D721Med (cell line): ENCODE results near the gene DPH2.

ENCODE experiments used
- DNase-seq: peaks from one replicate; pipeline ENCODE4 v3.0.0; 2011; ENCODE audit warnings: low spot score; ENCODE audit not compliant: insufficient read length
- FAIRE-seq: peaks from 2 replicates; lab custom pipeline; 2011; peaks lifted over from hg19 to GRCh38; lab: Jason Lieb, UNC
- CTCF ChIP-seq: IDR thresholded peaks from 2 replicates; pipeline ENCODE4 v1.5.1; 2012; ENCODE audit warnings: mild to moderate bottlenecking, control low read depth; ENCODE audit not compliant: insufficient read depth; ENCODE audit errors: missing control alignments

DPH2 gene

GRCh38 chr1:43969416-43969745 is 429 bp upstream of the DPH2 start:
- no peak for FAIRE-seq
- DNase-seq: no peak
- TF ChIP-seq CTCF: no peak

- no peak for DNase-seq
- no peak for TF ChIP-seq CTCF
- FAIRE-seq: no peak
Observed at GRCh38 chr1:43970502-43970901, 692 bp downstream of the DPH2 start.

- FAIRE-seq (no peak), DNase-seq (no peak)
- no peak for TF ChIP-seq CTCF
Observed at GRCh38 chr1:43970911-43971310, 1.1 kb downstream of the DPH2 start.

DNA sequence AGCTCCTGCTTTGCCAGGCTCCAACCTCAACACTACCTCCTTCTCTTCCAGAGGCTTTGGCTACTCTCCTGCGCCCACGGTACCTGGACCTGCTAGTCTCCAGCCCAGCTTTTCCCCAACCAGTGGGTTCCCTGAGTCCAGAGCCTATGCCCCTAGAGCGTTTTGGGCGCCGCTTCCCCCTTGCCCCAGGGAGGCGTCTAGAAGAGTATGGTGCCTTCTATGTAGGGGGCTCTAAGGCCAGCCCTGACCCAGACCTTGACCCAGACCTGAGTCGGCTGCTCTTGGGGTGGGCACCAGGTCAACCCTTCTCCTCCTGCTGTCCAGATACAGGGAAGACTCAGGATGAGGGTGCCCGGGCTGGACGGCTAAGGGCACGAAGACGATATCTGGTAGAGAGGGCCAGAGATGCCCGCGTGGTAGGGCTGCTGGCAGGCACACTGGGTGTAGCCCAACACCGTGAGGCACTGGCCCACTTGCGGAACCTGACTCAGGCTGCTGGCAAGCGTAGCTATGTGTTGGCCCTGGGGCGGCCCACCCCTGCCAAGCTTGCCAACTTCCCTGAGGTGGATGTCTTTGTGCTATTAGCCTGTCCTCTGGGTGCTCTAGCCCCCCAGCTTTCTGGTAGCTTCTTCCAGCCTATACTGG is 1.6 kb downstream of the DPH2 start:
- DNase-seq (no peak), FAIRE-seq (no peak)
- no peak for TF ChIP-seq CTCF

- DNase-seq: no peak
- no peak for TF ChIP-seq CTCF
- FAIRE-seq: no peak
Observed at GRCh38 chr1:43973981-43974442, 4.2 kb downstream of the DPH2 start.

DNA sequence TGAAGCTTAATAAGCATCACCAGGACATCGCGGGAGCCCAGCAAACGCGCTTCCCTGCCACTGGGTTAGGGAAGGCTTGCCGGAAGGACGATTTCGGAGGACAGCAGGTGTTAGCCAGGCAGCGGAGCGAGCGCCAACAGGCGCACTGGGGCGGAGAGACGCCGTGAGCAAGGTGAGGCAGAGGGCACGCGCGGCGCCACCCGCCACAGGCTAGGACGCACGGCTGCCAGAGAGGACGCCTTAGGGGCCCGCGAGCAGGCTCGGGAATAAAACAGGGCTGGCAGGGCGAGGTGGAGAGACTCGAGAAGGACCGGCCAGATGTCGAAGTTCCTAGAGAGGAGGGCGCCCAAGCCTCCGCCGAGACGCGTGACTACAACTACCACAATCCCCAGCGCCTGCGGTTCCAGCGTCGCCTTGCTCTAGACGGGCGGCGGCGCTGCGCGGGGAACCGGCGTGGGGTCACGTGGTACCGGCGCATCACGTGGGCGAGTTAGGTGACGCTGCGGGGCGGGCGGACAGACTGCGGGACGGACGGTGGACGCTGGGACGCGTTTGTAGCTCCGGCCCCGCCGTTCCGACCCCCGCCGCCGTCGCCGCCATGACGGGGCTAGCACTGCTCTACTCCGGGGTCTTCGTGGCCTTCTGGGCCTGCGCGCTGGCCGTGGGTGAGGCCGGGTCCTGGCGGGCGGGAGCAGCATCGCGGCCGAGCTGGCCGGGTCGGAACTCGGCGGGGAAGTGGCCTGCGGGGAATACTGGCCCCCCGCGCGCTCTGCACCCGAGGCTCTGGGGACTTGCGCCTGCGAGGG is 4.8 kb downstream of the DPH2 start, which contains the start of gene ATP6V0B:
ATP6V0B (plus strand) TSS at position 518 of the 806 bp plus-strand sequence; CDS start at position 599, 81 bp downstream.
- peak; percentile 1 for TF ChIP-seq CTCF
- FAIRE-seq (no peak), DNase-seq (peak; percentile 99)
